Left lung (tissue), 10 donors: ENCODE data around the gene BPIFB2. TPM values are rescaled to one million over a fixed set of nuclear protein-coding genes. Genes with fewer than 3 reads are reported as not detected.

ENCODE experiments used
- ATAC-seq: fragments of 200-7000 bp; cut with Tn5 transposase; one replicate; pipeline ENCODE4 v1.9.1; 2020; ENCODE audit warnings: moderate library complexity
- DNase-seq, 4 donors: peaks; one replicate each; pipeline ENCODE4 v3.0.0-alpha.2; 2013 to 2020
- H3K27ac ChIP-seq, 2 donors: fragments of 200-600 bp; sonication (generic) in 1 of 2; one replicate each; pipeline versions ENCODE4 v1.5.0 to v1.8.0; 2020 to 2021
- H3K27me3 ChIP-seq, 2 donors: fragments of 200-600 bp; sonication (generic) in 1 of 2; one replicate each; pipeline versions ENCODE4 v1.5.0 to v1.8.0; 2020 to 2021
- H3K36me3 ChIP-seq, 2 donors: fragments of 200-600 bp; sonication (generic) in 1 of 2; one replicate each; pipeline versions ENCODE4 v1.5.0 to v1.8.0; 2020 to 2021
- H3K4me1 ChIP-seq, 2 donors: fragments of 200-600 bp; one replicate each; pipeline ENCODE4 v1.8.0; 2021
- H3K4me3 ChIP-seq, 2 donors: fragments of 200-600 bp; sonication (generic) in 1 of 2; one replicate each; pipeline versions ENCODE4 v1.5.0 to v1.8.0; 2020 to 2021; ENCODE audit warnings: mild to moderate bottlenecking in 1 of 2
- H3K9me3 ChIP-seq, 2 donors: fragments of 200-600 bp; sonication (generic) in 1 of 2; one replicate each; pipeline versions ENCODE4 v1.5.0 to v1.8.0; 2020 to 2021
- intact Hi-C, 2 donors: fragments of 100-400 bp; cut with DNase I; formaldehyde crosslinking; loops; one replicate each; pipeline versions ENCODE4 v1.11.2 to v1.14.2; 2022
- polyA plus RNA-seq, 6 donors: library from polyadenylated mRNA; unstranded; fragments of 120-200 nt; gene quantifications; one replicate each; pipeline ENCODE4 v1.2.1, GENCODE V29; 2013; ENCODE audit not compliant: insufficient read length in 6 of 6
- total RNA-seq, 2 donors: library from RNA; stranded (reverse); fragmentation: NEBNext Ultra II Directional; extraction: Animal tissue kit (Norgen Biotek cat#: 25700); gene quantifications; one replicate each; pipeline ENCODE4 v1.2.1, GENCODE V29; 2021
- TF ChIP-seq, protein P1 (sequence below), 2 donors: fragments of 200-600 bp; sonication (generic) in 1 of 2; IDR thresholded peaks; one replicate each; pipeline versions ENCODE4 v1.5.0 to v1.8.0; 2021; ENCODE audit warnings: antibody characterized with exemption in 2 of 2
- donor health status: DM: no; HTN: yes; CAD: no.
- donor health status: DM: no; HTN: no; CAD: no.

The BPIFB2 gene
- total and polyA plus RNA-seq, 8 donors = 0.65 TPM; not detected in 7

DNA sequence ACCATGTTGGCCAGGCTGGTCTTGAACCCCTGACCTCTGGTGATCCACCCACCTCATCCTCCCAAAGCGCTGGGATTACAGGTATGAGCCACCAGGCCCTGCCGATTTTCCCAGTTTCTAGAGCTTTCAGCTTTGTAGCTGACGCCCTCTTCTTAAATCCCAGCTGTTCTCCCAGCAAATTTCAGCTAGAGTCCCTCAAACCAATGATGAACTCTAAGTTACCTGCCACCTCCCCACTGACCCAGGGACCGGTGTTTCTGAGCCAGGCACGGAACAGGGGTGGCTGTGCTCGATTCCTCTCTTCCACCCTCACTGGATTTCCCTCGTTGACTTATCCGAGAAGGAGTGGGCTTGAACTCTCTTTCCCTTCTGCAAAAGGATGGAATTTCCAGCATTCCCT, 42.4 kb upstream of the BPIFB2 start:
- Histone ChIP-seq H3K27me3 (peaks cover 0 to 24% of the 10 kb centered on the region in 2 donors), H3K27ac (no peak overlapping the region), H3K36me3 (no peaks in the 10 kb centered on the region), H3K9me3 (no peaks in the 10 kb centered on the region), H3K4me3 (no peak overlapping the region), H3K4me1 (no peaks in the 10 kb centered on the region)
- ATAC-seq (no peak), DNase-seq (no peak)
- TF ChIP-seq, protein P1, sequence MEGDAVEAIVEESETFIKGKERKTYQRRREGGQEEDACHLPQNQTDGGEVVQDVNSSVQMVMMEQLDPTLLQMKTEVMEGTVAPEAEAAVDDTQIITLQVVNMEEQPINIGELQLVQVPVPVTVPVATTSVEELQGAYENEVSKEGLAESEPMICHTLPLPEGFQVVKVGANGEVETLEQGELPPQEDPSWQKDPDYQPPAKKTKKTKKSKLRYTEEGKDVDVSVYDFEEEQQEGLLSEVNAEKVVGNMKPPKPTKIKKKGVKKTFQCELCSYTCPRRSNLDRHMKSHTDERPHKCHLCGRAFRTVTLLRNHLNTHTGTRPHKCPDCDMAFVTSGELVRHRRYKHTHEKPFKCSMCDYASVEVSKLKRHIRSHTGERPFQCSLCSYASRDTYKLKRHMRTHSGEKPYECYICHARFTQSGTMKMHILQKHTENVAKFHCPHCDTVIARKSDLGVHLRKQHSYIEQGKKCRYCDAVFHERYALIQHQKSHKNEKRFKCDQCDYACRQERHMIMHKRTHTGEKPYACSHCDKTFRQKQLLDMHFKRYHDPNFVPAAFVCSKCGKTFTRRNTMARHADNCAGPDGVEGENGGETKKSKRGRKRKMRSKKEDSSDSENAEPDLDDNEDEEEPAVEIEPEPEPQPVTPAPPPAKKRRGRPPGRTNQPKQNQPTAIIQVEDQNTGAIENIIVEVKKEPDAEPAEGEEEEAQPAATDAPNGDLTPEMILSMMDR (IDR thresholded peaks at IDR 0.05) = no peak
- intact Hi-C loops = no loop called here

DNA sequence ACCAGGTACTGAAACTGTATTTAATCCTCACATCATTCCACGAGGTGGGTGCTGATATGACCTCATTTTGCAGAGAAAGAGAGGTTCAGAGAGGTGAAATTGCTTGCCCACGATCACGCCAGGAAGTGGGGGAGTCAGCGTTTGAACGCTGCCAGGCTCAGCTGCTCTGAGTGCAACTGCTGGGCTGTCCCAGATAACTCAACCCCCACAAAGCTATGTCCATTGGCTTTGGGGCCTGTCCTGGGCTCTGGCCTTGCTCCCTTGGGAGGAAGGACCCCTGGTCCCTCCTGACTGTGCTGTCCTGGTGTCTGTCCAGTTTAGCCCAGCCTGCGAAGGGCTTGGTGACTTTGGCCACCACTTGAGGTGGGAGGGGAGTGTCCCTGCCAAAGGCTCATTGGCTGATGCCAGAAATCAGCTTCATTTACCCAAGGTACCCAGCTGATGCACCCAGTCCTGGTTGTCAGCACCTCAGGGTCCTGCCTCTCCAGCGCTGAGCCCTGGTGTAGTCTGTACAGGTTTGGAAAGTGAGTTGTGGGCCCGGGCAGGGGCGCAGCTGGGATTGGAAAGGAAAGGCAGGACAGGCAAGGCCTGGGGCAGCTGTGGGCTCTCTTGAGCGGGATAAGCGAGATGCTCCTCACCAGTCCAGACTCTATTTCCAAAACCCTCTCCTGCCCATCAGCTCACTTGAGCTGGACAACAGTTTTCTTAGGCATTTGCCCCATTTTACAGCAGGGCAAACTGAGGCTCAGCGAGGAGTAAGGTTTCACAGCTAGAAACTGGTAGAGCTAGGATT, 41.7 kb upstream of the BPIFB2 start:
- ATAC-seq (no peak), DNase-seq (no peak)
- Histone ChIP-seq H3K9me3 (no peaks in the 10 kb centered on the region), H3K4me3 (no peak overlapping the region), H3K27me3 (peaks cover 0 to 24% of the 10 kb centered on the region in 2 donors), H3K27ac (no peak overlapping the region), H3K4me1 (no peaks in the 10 kb centered on the region), H3K36me3 (no peaks in the 10 kb centered on the region)
- TF ChIP-seq, protein P1 (IDR thresholded peaks at IDR 0.05) = no peak
- intact Hi-C loops = no loop called here

DNA sequence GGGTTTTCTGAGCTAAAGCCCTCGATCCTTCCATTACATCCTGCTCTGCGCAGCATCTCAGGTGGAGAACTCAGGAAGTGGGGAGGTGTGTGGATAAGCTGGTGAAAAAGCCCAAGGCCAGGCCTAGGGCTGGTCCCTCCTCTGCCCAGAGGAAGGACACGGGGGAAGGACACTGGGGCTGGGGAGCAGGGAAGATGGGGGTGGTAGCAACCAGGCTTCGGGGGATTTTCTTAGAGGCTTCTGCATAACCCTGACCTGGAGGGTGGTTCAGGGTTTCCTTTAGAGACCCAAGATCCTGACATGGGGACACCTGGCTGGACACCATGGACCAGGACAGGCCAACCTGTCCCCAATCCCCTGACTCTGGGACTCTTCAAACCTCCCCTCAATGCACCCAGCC, 41.1 kb upstream of the BPIFB2 start:
- peaks cover 0 to 24% of the 10 kb centered on the region in 2 donors for H3K27me3 ChIP-seq
- TF ChIP-seq, protein P1 (IDR thresholded peaks at IDR 0.05) = no peak
- no peaks in the 10 kb centered on the region for H3K4me1 ChIP-seq
- ATAC-seq = no peak
- intact Hi-C loops = no loop called here
- no peak overlapping the region for H3K27ac ChIP-seq
- H3K36me3 ChIP-seq = no peaks in the 10 kb centered on the region
- H3K4me3 ChIP-seq = no peak overlapping the region
- no peaks in the 10 kb centered on the region for H3K9me3 ChIP-seq
- no peak for DNase-seq

DNA sequence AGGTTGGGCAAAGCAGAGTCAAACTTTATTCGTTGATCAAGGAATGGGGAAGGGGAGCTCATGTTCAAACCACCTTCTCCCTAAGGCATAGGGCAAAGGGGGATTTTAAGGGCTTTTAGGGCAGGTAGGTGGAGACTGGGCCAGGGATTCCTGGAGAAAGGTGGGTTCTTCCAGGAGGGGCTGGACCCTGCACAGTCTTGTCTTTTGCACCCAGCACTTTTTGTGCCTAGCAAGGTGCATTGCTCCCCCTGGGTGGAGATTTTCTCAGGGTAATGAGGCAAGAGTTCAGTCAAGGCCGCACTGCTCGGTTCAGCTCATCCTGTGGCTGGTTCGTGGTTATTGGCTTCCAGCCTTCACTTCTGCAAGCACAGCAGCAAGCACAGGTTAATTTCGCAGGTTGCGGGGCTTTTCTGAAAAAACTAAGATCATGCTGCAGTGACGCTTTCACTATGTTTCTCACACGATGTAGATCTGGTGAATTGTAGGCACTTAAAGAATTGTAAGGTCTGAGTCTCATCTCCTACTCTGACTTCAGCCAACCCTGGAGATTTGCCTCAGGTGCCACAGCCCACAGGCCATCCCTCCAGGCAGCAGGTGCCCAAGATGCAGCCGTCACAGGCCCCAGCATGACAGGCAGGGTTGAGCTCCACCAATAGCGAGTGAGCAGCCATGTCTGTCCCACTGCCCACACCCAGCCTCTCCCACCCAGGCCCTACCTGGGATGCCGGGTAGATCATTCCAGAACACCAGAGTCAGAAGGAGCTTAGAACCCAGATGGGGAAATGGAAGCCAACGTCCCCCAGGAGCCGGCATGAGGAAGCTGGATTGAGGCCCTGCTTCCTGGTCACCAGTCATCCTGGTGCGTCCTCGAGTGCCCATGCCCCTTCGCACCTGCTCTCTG, 40.4 kb upstream of the BPIFB2 start:
- intact Hi-C loops = no loop called here
- TF ChIP-seq, protein P1 (IDR thresholded peaks at IDR 0.05) = no peak

DNA sequence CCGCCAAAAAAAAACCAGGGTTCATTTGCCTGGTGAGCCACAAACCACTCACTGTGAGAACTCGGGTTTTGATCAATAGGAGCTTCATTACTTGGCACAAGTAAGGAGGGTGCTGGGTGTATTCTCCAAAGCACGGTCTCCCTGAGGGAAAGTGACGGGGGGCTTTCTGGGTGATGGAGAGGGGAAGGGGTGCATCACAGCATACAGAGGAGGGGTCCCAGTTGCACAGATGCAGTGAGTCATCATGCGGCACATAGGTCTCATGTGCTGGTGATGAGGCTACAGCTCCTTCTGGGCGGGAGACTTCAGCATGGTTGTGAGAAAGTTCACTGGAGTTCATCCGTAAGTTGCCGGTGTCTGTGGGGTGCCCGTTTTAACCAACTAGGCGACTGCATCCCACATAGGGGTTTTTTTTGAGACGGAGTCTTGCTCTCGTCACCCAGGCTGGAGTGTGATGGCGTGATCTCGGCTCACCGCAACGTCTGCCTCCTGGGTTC, 39.5 kb upstream of the BPIFB2 start:
- TF ChIP-seq, protein P1 (IDR thresholded peaks at IDR 0.05) = no peak
- Histone ChIP-seq H3K27ac (no peak overlapping the region), H3K27me3 (peaks cover 0 to 13% of the 10 kb centered on the region in 2 donors), H3K9me3 (no peaks in the 10 kb centered on the region), H3K36me3 (no peaks in the 10 kb centered on the region), H3K4me3 (no peak overlapping the region), H3K4me1 (peaks cover 0 to 8% of the 10 kb centered on the region in 2 donors)
- intact Hi-C loops = no loop called here
- DNase-seq (no peak), ATAC-seq (no peak)

More for the DNA sequence above, 40.4 kb upstream of the BPIFB2 start:
- Histone ChIP-seq H3K36me3 (no peaks in the 10 kb centered on the region), H3K4me3 (no peak overlapping the region), H3K27me3 (peaks cover 0 to 22% of the 10 kb centered on the region in 2 donors), H3K4me1 (peaks cover 0 to 1% of the 10 kb centered on the region in 2 donors), H3K9me3 (no peaks in the 10 kb centered on the region), H3K27ac (no peak overlapping the region)
- DNase-seq (no peak), ATAC-seq (no peak)
